Prostate gland (tissue), 2 donors: ENCODE results near the gene PYY. TPM values are rescaled to one million over a fixed set of nuclear protein-coding genes. Genes with fewer than 3 reads are reported as not detected.

Experiments used
- DNase-seq: peaks from one replicate; pipeline ENCODE4 v3.0.0-alpha.2; 2019; ENCODE audit warnings: low spot score
- H3K27ac ChIP-seq, 2 donors: fragments of 200-600 bp; sonication (generic); 2 replicates each; pipeline ENCODE4 v1.5.1; 2017 to 2019
- H3K27me3 ChIP-seq: fragments of 200-600 bp; sonication (generic); replicated peaks from 2 replicates; pipeline ENCODE4 v1.5.1; 2019; ENCODE audit not compliant: insufficient read depth
- H3K36me3 ChIP-seq, 2 donors: fragments of 200-600 bp; sonication (generic); 1 replicate in 1 of 2; 2 replicates in 1 of 2; pipeline versions ENCODE4 v1.5.1 to v1.8.1; 2017 to 2019
- H3K4me1 ChIP-seq: fragments of 200-600 bp; sonication (generic); replicated peaks from 2 replicates; pipeline ENCODE4 v1.5.1; 2019
- H3K4me3 ChIP-seq, 2 donors: fragments of 200-600 bp; sonication (generic); 2 replicates each; pipeline ENCODE4 v1.5.1; 2017 to 2019
- H3K9me3 ChIP-seq: fragments of 200-600 bp; sonication (generic); 2 replicates; pipeline ENCODE4 v1.5.1; 2017
- POLR2A ChIP-seq: fragments of 450-650 bp; IDR thresholded peaks from one replicate; pipeline ENCODE4 v1.6.1; 2016; ENCODE audit warnings: antibody characterized with exemption, mild to moderate bottlenecking
- POLR2AphosphoS5 ChIP-seq: sonication (generic); formaldehyde crosslinking; IDR thresholded peaks from one replicate; pipeline ENCODE4 v1.6.1; 2017; ENCODE audit warnings: antibody characterized with exemption
- WGBS: methylation state at CpG from one replicate; pipeline ENCODE4 v1.1.5; 2018; 5-methylcytosine and 5-hydroxymethylcytosine counted together
- intact Hi-C: fragments of 100-400 bp; cut with DNase I; formaldehyde crosslinking; loops from one replicate; pipeline ENCODE4 v1.14.2; 2022
- total RNA-seq, 2 donors: library from RNA; depleted of rRNA; stranded (reverse); fragments of >200 nt; gene quantifications; one replicate each; pipeline ENCODE4 v1.1.0, GENCODE V29; 2016
- TF ChIP-seq, protein P1 (sequence below), 4 experiments: fragments of 200-600 bp in 2 of 4; fragments of 450-650 bp in 2 of 4; sonication (generic) in 2 of 4; IDR thresholded peaks; 1 replicate in 3 of 4; 2 replicates in 1 of 4; pipeline ENCODE4 v1.5.1; 2016 to 2019; ENCODE audit warnings: antibody characterized with exemption in 4 of 4, mild to moderate bottlenecking in 2 of 4, moderate library complexity in 2 of 4

The PYY gene
- total RNA-seq, 2 donors from 2014 or later = not detected

- Histone ChIP-seq H3K27me3 (no peaks in the 10 kb centered on the region), H3K4me1 (no peaks in the 10 kb centered on the region), H3K27ac (no peak overlapping the region), H3K9me3 (no peaks in the 10 kb centered on the region), H3K4me3 (no peak overlapping the region), H3K36me3 (no peaks in the 10 kb centered on the region)
- TF ChIP-seq, protein P1, sequence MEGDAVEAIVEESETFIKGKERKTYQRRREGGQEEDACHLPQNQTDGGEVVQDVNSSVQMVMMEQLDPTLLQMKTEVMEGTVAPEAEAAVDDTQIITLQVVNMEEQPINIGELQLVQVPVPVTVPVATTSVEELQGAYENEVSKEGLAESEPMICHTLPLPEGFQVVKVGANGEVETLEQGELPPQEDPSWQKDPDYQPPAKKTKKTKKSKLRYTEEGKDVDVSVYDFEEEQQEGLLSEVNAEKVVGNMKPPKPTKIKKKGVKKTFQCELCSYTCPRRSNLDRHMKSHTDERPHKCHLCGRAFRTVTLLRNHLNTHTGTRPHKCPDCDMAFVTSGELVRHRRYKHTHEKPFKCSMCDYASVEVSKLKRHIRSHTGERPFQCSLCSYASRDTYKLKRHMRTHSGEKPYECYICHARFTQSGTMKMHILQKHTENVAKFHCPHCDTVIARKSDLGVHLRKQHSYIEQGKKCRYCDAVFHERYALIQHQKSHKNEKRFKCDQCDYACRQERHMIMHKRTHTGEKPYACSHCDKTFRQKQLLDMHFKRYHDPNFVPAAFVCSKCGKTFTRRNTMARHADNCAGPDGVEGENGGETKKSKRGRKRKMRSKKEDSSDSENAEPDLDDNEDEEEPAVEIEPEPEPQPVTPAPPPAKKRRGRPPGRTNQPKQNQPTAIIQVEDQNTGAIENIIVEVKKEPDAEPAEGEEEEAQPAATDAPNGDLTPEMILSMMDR (IDR thresholded peaks at IDR 0.05) = no peak
- TF ChIP-seq POLR2A = no peak
- TF ChIP-seq POLR2AphosphoS5 = no peak
- WGBS = 75% methylated on average over 7 of the region's 7 CpGs
- no peak for DNase-seq
- intact Hi-C loops = no loop called here
Measured at GRCh38 chr17:43979011-43979410, 25.3 kb upstream of the PYY start.

GRCh38 chr17:43978078-43978477 lies 24.3 kb upstream of the PYY start:
- Histone ChIP-seq H3K27ac (no peak overlapping the region), H3K9me3 (no peaks in the 10 kb centered on the region), H3K36me3 (no peaks in the 10 kb centered on the region), H3K4me3 (no peak overlapping the region), H3K4me1 (no peaks in the 10 kb centered on the region), H3K27me3 (no peaks in the 10 kb centered on the region)
- no peak for DNase-seq
- TF ChIP-seq POLR2A (no peak), POLR2AphosphoS5 (no peak)
- TF ChIP-seq, protein P1 (IDR thresholded peaks at IDR 0.05) = no peak
- intact Hi-C loops = no loop called here
- WGBS = 68% methylated on average over 2 of the region's 2 CpGs

DNA sequence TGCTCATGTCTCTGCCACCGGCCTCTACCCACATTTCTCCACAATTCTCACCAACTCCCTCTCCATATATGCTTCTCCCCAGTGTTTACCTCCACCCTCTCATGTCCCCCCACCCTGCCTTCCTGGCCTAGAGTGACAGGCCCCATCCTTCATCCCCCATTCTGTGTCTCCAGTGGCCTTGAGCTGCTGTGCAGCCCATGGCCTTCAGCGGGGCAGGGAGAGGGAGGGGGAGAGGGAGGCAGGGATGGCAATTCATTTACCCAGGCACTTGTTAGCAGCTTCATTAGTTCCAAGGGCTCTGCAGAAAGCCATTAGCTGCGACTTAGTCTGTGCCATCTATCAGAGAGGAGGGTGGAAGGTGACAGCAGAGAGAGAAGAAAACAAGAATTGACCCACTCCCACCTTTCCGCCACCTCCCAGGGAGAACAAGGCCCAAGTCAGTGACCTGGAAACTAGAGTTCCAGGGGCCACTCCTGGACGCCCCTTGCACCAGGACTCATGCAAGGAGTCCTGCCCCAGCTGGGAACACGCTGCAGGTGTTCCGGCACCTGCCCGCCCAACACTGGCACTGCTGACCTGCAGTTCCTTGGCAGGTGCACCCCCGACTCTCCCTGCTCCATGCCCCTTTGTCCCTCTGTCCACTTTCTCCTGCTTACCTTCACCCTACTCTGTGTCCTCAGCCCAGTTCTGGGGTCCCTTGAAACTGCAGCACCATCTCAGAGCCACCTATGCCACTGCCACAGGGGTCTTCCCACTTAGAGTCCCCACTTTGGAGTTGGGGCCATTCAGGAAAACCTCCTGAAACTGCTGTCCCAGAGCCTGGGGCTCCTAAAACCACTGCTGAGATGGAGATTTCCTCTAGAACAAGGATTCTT lies 23.5 kb upstream of the PYY start:
- DNase-seq = no peak
- Histone ChIP-seq H3K27ac (no peak overlapping the region), H3K4me1 (no peaks in the 10 kb centered on the region), H3K4me3 (no peak overlapping the region), H3K27me3 (no peaks in the 10 kb centered on the region), H3K9me3 (no peaks in the 10 kb centered on the region), H3K36me3 (no peaks in the 10 kb centered on the region)
- 78% methylated on average over 9 of the region's 9 CpGs for WGBS
- TF ChIP-seq, protein P1 (IDR thresholded peaks at IDR 0.05) = no peak
- intact Hi-C loops = no loop called here

- Histone ChIP-seq H3K4me3 (no peak overlapping the region), H3K9me3 (no peaks in the 10 kb centered on the region), H3K4me1 (no peaks in the 10 kb centered on the region), H3K27me3 (no peaks in the 10 kb centered on the region), H3K27ac (no peak overlapping the region), H3K36me3 (no peaks in the 10 kb centered on the region)
- no peak for DNase-seq
- WGBS = 87% methylated on average over 22 of the region's 27 CpGs
- intact Hi-C loops = no loop called here
- no peak for TF ChIP-seq POLR2A
- TF ChIP-seq POLR2AphosphoS5 = no peak
- TF ChIP-seq, protein P1 (IDR thresholded peaks at IDR 0.05) = no peak
Measured at GRCh38 chr17:43975898-43976297, 22.2 kb upstream of the PYY start.
